Ovary (tissue), 9 donors: Measurements from ENCODE around the gene SAMMSON. TPM values are rescaled to one million over a fixed set of nuclear protein-coding genes. Genes with fewer than 3 reads are reported as not detected.

Experiments
- DNase-seq, 5 donors: peaks; one replicate each; pipeline ENCODE4 v3.0.0-alpha.2; 2019 to 2020
- H3K27ac ChIP-seq, 2 donors: fragments of 200-600 bp; one replicate each; pipeline versions ENCODE4 v1.5.1 to v1.8.0; 2019 to 2022
- H3K27me3 ChIP-seq: fragments of 200-600 bp; one replicate; pipeline ENCODE4 v1.8.0; 2022
- H3K36me3 ChIP-seq: fragments of 200-600 bp; sonication (generic); one replicate; pipeline ENCODE4 v1.5.1; 2019
- H3K4me1 ChIP-seq: one replicate; pipeline ENCODE4 v1.8.1; 2013; ENCODE audit warnings: mild to moderate bottlenecking, moderate library complexity; ENCODE audit not compliant: insufficient read depth
- H3K4me3 ChIP-seq: fragments of 200-600 bp; sonication (generic); one replicate; pipeline ENCODE4 v1.5.1; 2017
- H3K9me3 ChIP-seq, 2 donors: fragments of 200-600 bp in 1 of 2; sonication (generic) in 1 of 2; one replicate each; pipeline versions ENCODE4 v1.5.1 to v1.8.1; 2013 to 2019; ENCODE audit warnings: mild to moderate bottlenecking in 1 of 2, moderate library complexity in 1 of 2
- CTCF ChIP-seq, 3 donors: fragments of 450-650 bp in 2 of 3; fragments of 200-600 bp in 1 of 3; IDR thresholded peaks; one replicate each; pipeline versions ENCODE4 v1.5.1 to v1.8.0; 2016 to 2022; ENCODE audit warnings: antibody characterized with exemption in 3 of 3, mild to moderate bottlenecking in 1 of 3
- EP300 ChIP-seq: sonication (generic); formaldehyde crosslinking; IDR thresholded peaks from one replicate; pipeline ENCODE4 v1.6.1; 2017; ENCODE audit warnings: antibody characterized with exemption
- POLR2A ChIP-seq: fragments of 450-650 bp; IDR thresholded peaks from one replicate; pipeline ENCODE4 v1.6.1; 2017; ENCODE audit warnings: antibody characterized with exemption, mild to moderate bottlenecking, moderate library complexity
- WGBS, 3 donors: extraction: QIAGEN DNeasy Blood & Tissue Kit in 1 of 3; methylation state at CpG; one replicate each; pipeline versions ENCODE4 v1.1.5 to v1.1.7; 2013 to 2017; 5-methylcytosine and 5-hydroxymethylcytosine counted together
- intact Hi-C, 4 donors: fragments of 100-400 bp; cut with DNase I; formaldehyde crosslinking; loops; one replicate each; pipeline versions ENCODE4 v1.11.0 to v1.15.1; 2022 to 2023
- polyA plus RNA-seq, 2 donors: library from polyadenylated mRNA; stranded (reverse); fragments of 200-250 nt in 1 of 2; fragments of 350-450 nt in 1 of 2; fragmentation: Illumina TruSeq in 1 of 2; extraction: RNeasy Lipid Tissue Mini Kit (QIAGEN cat#74804) in 1 of 2; gene quantifications; one replicate each; pipeline ENCODE4 v1.2.3, GENCODE V29; 2013 to 2014
- total RNA-seq, 7 donors: library from RNA; depleted of rRNA in 2 of 7; stranded (reverse); fragments of >200 nt in 2 of 7; fragmentation: NEBNext Ultra II Directional in 3 of 7; extraction: Animal tissue kit (Norgen Biotek cat#: 25700) in 3 of 7; gene quantifications; one replicate each; pipeline versions ENCODE4 v1.1.0 to v1.2.4, GENCODE V29; 2016 to 2023
- donor health status: DM: no; HTN: no; CAD: no; lungs with moderate emphysema.
- donor health status: DM: no; HTN: no; CAD: no.
- donor health status: Bipolar disorder and iron deficiency.
- donor health status: DM: yes; HTN: yes; CAD: no.
- donor health status: DM: no; HTN: no; CAD: no.
- donor health status: DM: yes; HTN: yes; CAD: no.

Gene SAMMSON
- total and polyA plus RNA-seq, 9 donors = 0.20 to 0.57 (median 0.31) TPM; not detected in 1

GRCh38 chr3:70090322-70090913 lies 90.9 kb downstream of the SAMMSON start:
- no peak for TF ChIP-seq EP300
- peak in 1 of 3 donors; percentile 21 for TF ChIP-seq CTCF (IDR thresholded peaks at IDR 0.05)
- no peak for TF ChIP-seq POLR2A

GRCh38 chr3:70094197-70094596 lies 94.7 kb downstream of the SAMMSON start:
- no peaks in the 10 kb centered on the region for H3K9me3 ChIP-seq
- TF ChIP-seq POLR2A (no peak), CTCF (IDR thresholded peaks at IDR 0.05) (no peak), EP300 (no peak)
- WGBS, 3 donors = 64 to 67% (median 65%) methylated on average over 3 of the region's 3 CpGs

More at GRCh38 chr3:70090322-70090913, 90.9 kb downstream of the SAMMSON start:
- Histone ChIP-seq H3K9me3 (no peaks in the 10 kb centered on the region), H3K4me1 (peaks cover 1% of the 10 kb centered on the region), H3K27ac (no peak overlapping the region), H3K4me3 (no peak overlapping the region), H3K36me3 (no peaks in the 10 kb centered on the region), H3K27me3 (no peaks in the 10 kb centered on the region)
- no peak for DNase-seq
- intact Hi-C loops = no loop called here
- 1 to 10% (median 4%) methylated on average over 3 of the region's 3 CpGs for WGBS, 3 donors

GRCh38 chr3:70095260-70095659 lies 95.7 kb downstream of the SAMMSON start:
- no peaks in the 10 kb centered on the region for H3K36me3 ChIP-seq
- no peaks in the 10 kb centered on the region for H3K4me1 ChIP-seq
- intact Hi-C loops = no loop called here
- no peak for DNase-seq
- no peak overlapping the region for H3K4me3 ChIP-seq
- no peak for TF ChIP-seq CTCF (IDR thresholded peaks at IDR 0.05)
- no peak for TF ChIP-seq EP300
- TF ChIP-seq POLR2A = no peak
- no peak overlapping the region for H3K27ac ChIP-seq
- 75 to 82% (median 76%) methylated on average over 2 of the region's 2 CpGs for WGBS, 3 donors
- no peaks in the 10 kb centered on the region for H3K9me3 ChIP-seq
- H3K27me3 ChIP-seq = no peaks in the 10 kb centered on the region

More at GRCh38 chr3:70094197-70094596, 94.7 kb downstream of the SAMMSON start:
- no peaks in the 10 kb centered on the region for H3K4me1 ChIP-seq
- H3K27me3 ChIP-seq = no peaks in the 10 kb centered on the region
- intact Hi-C loops = no loop called here
- DNase-seq = no peak
- H3K27ac ChIP-seq = no peak overlapping the region
- no peak overlapping the region for H3K4me3 ChIP-seq
- no peaks in the 10 kb centered on the region for H3K36me3 ChIP-seq

- H3K36me3 ChIP-seq = no peaks in the 10 kb centered on the region
- H3K4me3 ChIP-seq = no peak overlapping the region
- no peak overlapping the region for H3K27ac ChIP-seq
- H3K9me3 ChIP-seq = no peaks in the 10 kb centered on the region
- intact Hi-C loops = no loop called here
- 84 to 87% (median 85%) methylated on average over 5 of the region's 5 CpGs for WGBS, 3 donors
- TF ChIP-seq CTCF (IDR thresholded peaks at IDR 0.05) (no peak), POLR2A (no peak), EP300 (no peak)
- no peaks in the 10 kb centered on the region for H3K27me3 ChIP-seq
- H3K4me1 ChIP-seq = no peaks in the 10 kb centered on the region
- DNase-seq = no peak
These were observed 97.0 kb downstream of the SAMMSON start for GRCh38 chr3:70096376-70097066.
